Stimulated activated CD8-positive, alpha-beta memory T cell treated with anti-CD3 and anti-CD28 coated beads, Interleukin-4, amount 100 ng/mL, for 1 hour (primary cell): Measurements from ENCODE around the gene HECTD4.
"Not testable (repeated sequence)": the region's sequence is repeated elsewhere in the genome, so short reads cannot be mapped to it uniquely, and the experiment has no call there.

Experiments used
- DNase-seq, 2 donors: peaks; one replicate each; pipeline ENCODE4 v3.0.0-alpha.2; 2020; ENCODE audit warnings: low read depth in 2 of 2, low spot score in 1 of 2

HECTD4 gene

GRCh38 chr12:112381883-112382796, at the start of gene HECTD4:
HECTD4 (minus strand) TSS chr12:112382431; CDS start chr12:112382128, 303 bp downstream.
- DNase-seq: peak; percentile 84 to 89

- no peak for DNase-seq
These were observed 49.7 kb upstream of the HECTD4 start for GRCh38 chr12:112431965-112432364.

- DNase-seq: no peak
These were observed 48.7 kb upstream of the HECTD4 start for GRCh38 chr12:112430929-112431328.

GRCh38 chr12:112427760-112428159, 45.5 kb upstream of the HECTD4 start:
- DNase-seq: no peak

- no peak for DNase-seq
These were observed 43.6 kb upstream of the HECTD4 start for GRCh38 chr12:112425582-112426382.

GRCh38 chr12:112424126-112424525, 41.9 kb upstream of the HECTD4 start:
- no peak for DNase-seq

GRCh38 chr12:112422531-112422930, 40.3 kb upstream of the HECTD4 start:
- DNase-seq: no peak

GRCh38 chr12:112421363-112421762, 39.1 kb upstream of the HECTD4 start:
- DNase-seq: no peak

- no peak for DNase-seq
These were observed 38.5 kb upstream of the HECTD4 start for GRCh38 chr12:112420740-112421139.

GRCh38 chr12:112419297-112420133, 37.3 kb upstream of the HECTD4 start:
- peak; percentile 5 to 17 for DNase-seq

- DNase-seq: peak; percentile 83 to 84
These were observed 36.5 kb upstream of the HECTD4 start, which contains the start of gene PTPN11 for GRCh38 chr12:112418608-112419296. PTPN11 (plus strand) TSS chr12:112418947; CDS start chr12:112419112, 165 bp downstream.

- peak in 1 of 2 donors; percentile 1 for DNase-seq
These were observed 36.0 kb upstream of the HECTD4 start for GRCh38 chr12:112418273-112418607.

GRCh38 chr12:112415457-112415856, 33.2 kb upstream of the HECTD4 start:
- DNase-seq: not testable (repeated sequence)

- no peak for DNase-seq
These were observed 31.8 kb upstream of the HECTD4 start for GRCh38 chr12:112413855-112414625.

- no peak for DNase-seq
These were observed 27.6 kb upstream of the HECTD4 start for GRCh38 chr12:112409906-112410244.

- DNase-seq: peak; percentile 41 to 56
These were observed 27.1 kb upstream of the HECTD4 start, which contains the start of gene RPL6 for GRCh38 chr12:112409064-112409905. RPL6 (minus strand) TSS chr12:112409605; CDS start chr12:112408656, 949 bp downstream.

- no peak for DNase-seq
These were observed 26.4 kb upstream of the HECTD4 start for GRCh38 chr12:112408621-112409020.

GRCh38 chr12:112407683-112408082, 25.5 kb upstream of the HECTD4 start:
- DNase-seq: not testable (repeated sequence)
